Kasumi-1 (cell line): ENCODE data around the gene POLR2J2.
"Not testable (repeated sequence)": the region's sequence is repeated elsewhere in the genome, so short reads cannot be mapped to it uniquely, and the experiment has no call there.

Source experiments
- DNase-seq, 2 experiments: peaks; one replicate each; lab custom pipeline; 2025; lab: John Stamatoyannopoulos, UW

The POLR2J2 gene

GRCh38 chr7:102671956-102672307 is 469 bp upstream of the POLR2J2 start:
- not testable (repeated sequence) for DNase-seq

- DNase-seq: not testable (repeated sequence)
These were observed 3.9 kb downstream of the POLR2J2 start for GRCh38 chr7:102667523-102667922.

- DNase-seq: not testable (repeated sequence)
These were observed 4.6 kb downstream of the POLR2J2 start for GRCh38 chr7:102666850-102667249.

GRCh38 chr7:102664765-102665164 is 6.7 kb downstream of the POLR2J2 start:
- not testable (repeated sequence) for DNase-seq

- DNase-seq: not testable (repeated sequence)
These were observed 21.5 kb downstream of the POLR2J2 start, which contains the start of gene SPDYE2B for GRCh38 chr7:102649924-102650323. Gene SPDYE2B (plus strand): TSS chr7:102650319. CDS start chr7:102652349, 2,030 bp downstream.

- not testable (repeated sequence) for DNase-seq
These were observed 23.6 kb downstream of the POLR2J2 start for GRCh38 chr7:102647813-102648212.

GRCh38 chr7:102643404-102643803 is 28.1 kb downstream of the POLR2J2 start:
- not testable (repeated sequence) for DNase-seq

GRCh38 chr7:102642691-102643090 is 28.8 kb downstream of the POLR2J2 start, which contains the start of gene UPK3BL1:
Gene UPK3BL1 (minus strand): TSS chr7:102642791. CDS start chr7:102642741, 50 bp downstream.
- DNase-seq: not testable (repeated sequence)

GRCh38 chr7:102638848-102639247 is 32.6 kb downstream of the POLR2J2 start:
- not testable (repeated sequence) for DNase-seq

GRCh38 chr7:102636956-102637355 is 34.5 kb downstream of the POLR2J2 start:
- DNase-seq: not testable (repeated sequence)

- DNase-seq: not testable (repeated sequence)
These were observed 36.1 kb downstream of the POLR2J2 start for GRCh38 chr7:102635354-102635753.

GRCh38 chr7:102634299-102634698 is 37.2 kb downstream of the POLR2J2 start:
- DNase-seq: not testable (repeated sequence)

- DNase-seq: not testable (repeated sequence)
These were observed 40.8 kb downstream of the POLR2J2 start for GRCh38 chr7:102630622-102631021.

- DNase-seq: not testable (repeated sequence)
These were observed 44.1 kb downstream of the POLR2J2 start for GRCh38 chr7:102627271-102627904.

- DNase-seq: not testable (repeated sequence)
These were observed 53.3 kb downstream of the POLR2J2 start for GRCh38 chr7:102618122-102618521.

- DNase-seq: not testable (repeated sequence)
These were observed 54.8 kb downstream of the POLR2J2 start, which contains the start of gene RASA4 for GRCh38 chr7:102616507-102617125. Gene RASA4 (minus strand): TSS chr7:102616756. CDS start chr7:102616689, 67 bp downstream.
